ENCODE results near the gene FXN. TPM values are rescaled to one million over a fixed set of nuclear protein-coding genes. Genes with fewer than 3 reads are reported as not detected.

Gene FXN
- total and polyA plus RNA-seq, 4 donors = 4.7 to 41.7 (median 23.9) TPM

- H3K36me3 ChIP-seq (ENCODE audit: control insufficient read depth in 4 of 4, insufficient read depth in 3 of 4, low read depth in 1 of 4, low read length in 3 of 4) = no peaks in the 10 kb centered on the region
- DNase-seq (ENCODE audit: low spot score) = no peak
- 80% methylated on average over 1 of the region's 1 CpG for WGBS
- H3K9ac ChIP-seq (ENCODE audit: low read depth in 1 of 2, low read length in 2 of 2) = no peak overlapping the region
- no peaks in the 10 kb centered on the region for H3K4me1 ChIP-seq (ENCODE audit: control insufficient read depth in 4 of 4, insufficient read depth in 4 of 4, low read length in 3 of 4)
- TF ChIP-seq MAX (IDR thresholded peaks at IDR 0.05) (no peak), NR2F2 (IDR thresholded peaks at IDR 0.05) (no peak), YY1 (IDR thresholded peaks at IDR 0.05) (no peak), TAF1 (conservative IDR thresholded peaks at IDR 0.05) (no peak), FOXA1 (IDR thresholded peaks at IDR 0.05) (no peak), ZBTB33 (IDR thresholded peaks at IDR 0.05) (no peak)
- no peak overlapping the region for H3K4me3 ChIP-seq (ENCODE audit: low read depth in 1 of 3, low read length in 3 of 3)
- no peaks in the 10 kb centered on the region for H3K27me3 ChIP-seq (ENCODE audit: control insufficient read depth in 4 of 4, insufficient read depth in 4 of 4, low read length in 3 of 4)
- H3K9me3 ChIP-seq (ENCODE audit: control insufficient read depth in 4 of 4, low read length in 3 of 4) = no peaks in the 10 kb centered on the region
- no peak overlapping the region for H3K27ac ChIP-seq (ENCODE audit: low read depth in 1 of 2, low read length in 2 of 2)
These were observed 107.7 kb downstream of the FXN start for GRCh38 chr9:69143291-69143690.

- no peak for DNase-seq (ENCODE audit: low spot score)
- no peaks in the 10 kb centered on the region for H3K27me3 ChIP-seq (ENCODE audit: control insufficient read depth in 4 of 4, insufficient read depth in 4 of 4, low read length in 3 of 4)
- H3K9me3 ChIP-seq (ENCODE audit: control insufficient read depth in 4 of 4, low read length in 3 of 4) = no peaks in the 10 kb centered on the region
- H3K9ac ChIP-seq (ENCODE audit: low read depth in 1 of 2, low read length in 2 of 2) = no peak overlapping the region
- H3K4me3 ChIP-seq (ENCODE audit: low read depth in 1 of 3, low read length in 3 of 3) = no peak overlapping the region
- peaks cover 0 to 3% (median 0%) of the 10 kb centered on the region in 4 donors for H3K4me1 ChIP-seq (ENCODE audit: control insufficient read depth in 4 of 4, insufficient read depth in 4 of 4, low read length in 3 of 4)
- TF ChIP-seq, protein P1, sequence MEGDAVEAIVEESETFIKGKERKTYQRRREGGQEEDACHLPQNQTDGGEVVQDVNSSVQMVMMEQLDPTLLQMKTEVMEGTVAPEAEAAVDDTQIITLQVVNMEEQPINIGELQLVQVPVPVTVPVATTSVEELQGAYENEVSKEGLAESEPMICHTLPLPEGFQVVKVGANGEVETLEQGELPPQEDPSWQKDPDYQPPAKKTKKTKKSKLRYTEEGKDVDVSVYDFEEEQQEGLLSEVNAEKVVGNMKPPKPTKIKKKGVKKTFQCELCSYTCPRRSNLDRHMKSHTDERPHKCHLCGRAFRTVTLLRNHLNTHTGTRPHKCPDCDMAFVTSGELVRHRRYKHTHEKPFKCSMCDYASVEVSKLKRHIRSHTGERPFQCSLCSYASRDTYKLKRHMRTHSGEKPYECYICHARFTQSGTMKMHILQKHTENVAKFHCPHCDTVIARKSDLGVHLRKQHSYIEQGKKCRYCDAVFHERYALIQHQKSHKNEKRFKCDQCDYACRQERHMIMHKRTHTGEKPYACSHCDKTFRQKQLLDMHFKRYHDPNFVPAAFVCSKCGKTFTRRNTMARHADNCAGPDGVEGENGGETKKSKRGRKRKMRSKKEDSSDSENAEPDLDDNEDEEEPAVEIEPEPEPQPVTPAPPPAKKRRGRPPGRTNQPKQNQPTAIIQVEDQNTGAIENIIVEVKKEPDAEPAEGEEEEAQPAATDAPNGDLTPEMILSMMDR (IDR thresholded peaks at IDR 0.05; ENCODE audit: low read depth, low read length, missing input control) = no peak
- no peak for TF ChIP-seq EGR1 (IDR thresholded peaks at IDR 0.05; ENCODE audit: low read depth in 2 of 2)
- no peak for TF ChIP-seq YY1 (IDR thresholded peaks at IDR 0.05)
- no peak for TF ChIP-seq MAX (IDR thresholded peaks at IDR 0.05)
- TF ChIP-seq ZBTB33 (IDR thresholded peaks at IDR 0.05) = no peak
- no peak for TF ChIP-seq TAF1 (conservative IDR thresholded peaks at IDR 0.05)
- no peak for TF ChIP-seq HNF4G (IDR thresholded peaks at IDR 0.05)
- TF ChIP-seq NR2F2 (IDR thresholded peaks at IDR 0.05) = no peak
- H3K36me3 ChIP-seq (ENCODE audit: control insufficient read depth in 4 of 4, insufficient read depth in 3 of 4, low read depth in 1 of 4, low read length in 3 of 4) = no peaks in the 10 kb centered on the region
- no peak overlapping the region for H3K27ac ChIP-seq (ENCODE audit: low read depth in 1 of 2, low read length in 2 of 2)
- WGBS = 97% methylated on average over 8 of the region's 8 CpGs
These were observed 109.7 kb downstream of the FXN start for GRCh38 chr9:69145144-69145715.
